Superior temporal gyrus (tissue), 1 donor: Measurements from ENCODE around the gene PDZD2.

Experiments
- DNase-seq: peaks from one replicate; pipeline ENCODE4 v3.0.0-alpha.2; 2016; ENCODE audit errors: extremely low spot score

The PDZD2 gene

GRCh38 chr5:31866166-31866565, 227.2 kb downstream of the PDZD2 start:
- DNase-seq, result no peak

DNA sequence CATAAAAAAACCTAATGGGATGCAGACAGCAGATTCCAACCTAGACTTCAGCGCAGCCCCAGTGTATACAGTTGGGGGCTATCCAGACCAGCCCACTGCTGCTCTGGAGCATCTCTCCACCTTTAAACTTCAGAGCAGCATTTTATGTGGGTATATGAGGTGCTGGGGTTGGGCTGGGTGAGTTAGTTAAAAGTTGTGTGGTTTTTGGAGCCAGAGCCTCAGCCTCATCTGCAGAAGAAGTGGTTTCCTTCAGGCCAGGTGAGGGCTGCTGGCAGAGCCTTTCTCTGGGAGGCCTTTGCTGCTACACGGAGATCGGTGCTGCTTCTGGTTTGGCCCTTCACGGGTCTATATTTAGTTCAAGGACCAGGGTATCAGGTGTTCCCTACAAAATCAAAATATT, 228.3 kb downstream of the PDZD2 start:
- no peak for DNase-seq

DNA sequence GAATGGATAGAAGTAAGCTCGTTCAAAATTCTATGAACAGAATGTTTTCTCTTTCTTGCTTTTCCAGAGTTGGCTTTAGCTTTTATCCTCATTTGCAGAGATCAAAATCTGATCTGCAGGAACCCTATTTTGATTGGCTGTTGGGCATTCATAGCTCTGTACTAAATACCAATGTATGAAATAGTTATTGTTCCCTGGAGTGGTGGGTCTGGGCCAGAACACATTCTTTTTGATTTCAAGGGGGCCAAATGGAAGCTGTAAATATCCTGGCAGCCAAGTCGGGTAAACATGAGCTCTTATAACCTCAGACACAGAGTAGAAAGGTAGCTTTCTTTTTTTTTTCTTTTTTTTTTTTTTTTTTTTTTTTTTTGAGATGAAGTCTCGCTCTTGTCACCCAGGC, 241.5 kb downstream of the PDZD2 start:
- DNase-seq, result no peak

DNA sequence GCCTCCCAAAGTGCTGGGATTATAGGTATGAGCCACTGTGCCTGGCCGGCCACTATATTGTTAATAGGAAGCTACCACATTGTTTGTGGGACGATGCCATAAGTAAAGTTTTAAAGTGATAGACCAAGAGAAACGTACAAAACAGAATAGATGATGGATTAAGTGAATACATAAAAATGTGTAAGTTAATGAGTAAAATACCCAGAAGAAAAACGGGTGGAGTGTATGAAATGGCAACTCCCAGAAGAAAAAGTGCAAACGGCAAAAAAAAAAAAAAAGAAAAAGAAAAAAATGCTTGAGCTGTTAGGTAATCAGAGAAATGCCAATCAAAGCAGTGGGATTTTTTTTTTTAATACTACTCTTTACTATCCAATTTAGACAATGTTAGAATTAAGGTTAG, 246.0 kb downstream of the PDZD2 start:
- DNase-seq, result no peak

GRCh38 chr5:31886206-31886605, 247.3 kb downstream of the PDZD2 start:
- peak; percentile 77 for DNase-seq

GRCh38 chr5:31887556-31887955, 248.6 kb downstream of the PDZD2 start:
- DNase-seq, result peak; percentile 93

- DNase-seq, result no peak
Measured at GRCh38 chr5:31888564-31888963, 249.6 kb downstream of the PDZD2 start.

- no peak for DNase-seq
Measured at GRCh38 chr5:31889001-31889561, 250.2 kb downstream of the PDZD2 start.

GRCh38 chr5:31890046-31890445, 251.1 kb downstream of the PDZD2 start:
- DNase-seq, result no peak

DNA sequence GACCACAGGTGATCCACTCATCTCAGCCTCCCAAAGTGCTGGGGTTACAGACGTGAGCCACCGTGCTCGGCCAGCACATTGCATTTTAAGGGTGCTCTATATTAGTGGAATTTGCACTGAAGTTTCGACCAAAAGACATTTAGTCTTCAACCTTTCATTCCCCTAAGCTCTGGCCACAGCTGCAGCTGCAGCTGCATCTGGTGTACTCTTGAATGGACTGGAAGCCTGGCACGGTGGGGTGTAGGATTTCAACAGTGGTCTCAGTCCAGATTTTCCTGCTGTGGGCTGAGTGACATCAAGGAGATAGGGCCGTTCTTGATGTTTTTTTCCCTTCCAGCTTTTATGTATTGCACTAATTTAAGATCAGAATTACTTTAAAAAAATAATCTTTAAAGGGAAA, 255.2 kb downstream of the PDZD2 start:
- peak; percentile 35 for DNase-seq

- DNase-seq, result no peak
Measured at GRCh38 chr5:31895199-31895820, 256.4 kb downstream of the PDZD2 start.

DNA sequence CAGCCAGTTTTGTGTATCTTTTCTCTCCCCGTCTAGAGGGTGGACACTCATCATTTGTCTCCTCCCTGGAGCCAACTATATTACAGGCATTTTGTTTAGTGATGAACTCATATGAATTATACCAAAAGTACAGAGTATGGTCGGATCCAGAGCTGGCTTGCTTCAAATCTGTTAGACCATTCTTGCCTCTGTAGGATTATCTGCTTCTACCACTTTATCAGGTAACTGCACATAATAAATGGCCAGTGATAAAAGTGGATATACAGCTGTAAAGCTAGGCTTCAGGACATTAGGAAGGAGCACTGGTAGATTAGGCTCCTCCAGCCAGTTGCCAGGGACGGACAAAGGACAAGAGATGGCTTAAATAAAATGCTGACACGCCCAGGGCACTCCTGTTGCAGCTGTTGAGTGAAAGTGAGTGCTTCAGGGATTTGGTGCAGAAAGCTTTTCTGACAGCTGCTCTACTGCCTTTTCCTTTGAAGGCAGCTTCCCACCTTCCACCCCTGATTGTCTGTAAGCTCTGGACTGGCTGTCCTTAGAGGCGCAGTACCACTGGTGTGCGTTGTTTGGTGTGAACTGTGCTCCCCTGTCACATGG, 259.2 kb downstream of the PDZD2 start:
- no peak for DNase-seq

GRCh38 chr5:31900296-31900865, 261.4 kb downstream of the PDZD2 start:
- DNase-seq, result no peak

DNA sequence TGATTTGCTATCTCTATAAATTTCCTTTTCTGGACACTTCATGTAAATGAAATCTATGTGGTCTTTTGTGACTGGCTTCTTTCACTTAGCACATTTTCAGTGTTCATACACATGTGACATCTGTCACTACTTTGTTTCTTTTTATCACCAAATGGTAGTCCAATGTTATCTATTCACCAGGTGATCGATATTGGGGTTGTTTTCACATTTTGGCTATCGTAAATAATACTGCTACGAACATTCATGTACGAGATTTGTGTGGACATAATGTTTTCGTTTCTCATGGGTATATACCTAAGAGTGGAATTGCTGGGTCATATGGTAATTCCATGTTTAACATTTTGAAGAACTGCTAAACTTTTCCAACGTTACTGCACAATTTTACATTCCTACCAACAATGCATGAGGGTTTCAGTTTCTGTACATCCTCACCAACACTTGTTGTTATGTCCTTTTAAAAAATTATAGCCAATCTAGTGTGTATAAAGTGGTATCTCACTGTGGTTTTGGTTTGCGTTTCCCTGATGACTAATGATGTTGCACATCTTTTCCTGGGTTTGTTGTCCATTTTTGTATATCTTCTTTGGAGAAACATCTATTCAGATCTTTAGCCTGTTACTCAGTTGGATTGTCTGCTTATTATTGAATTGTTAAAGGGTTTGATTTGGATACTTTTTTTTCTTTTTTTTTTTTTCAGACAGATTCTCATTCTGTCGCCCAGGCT, 263.0 kb downstream of the PDZD2 start:
- DNase-seq, result no peak

GRCh38 chr5:31908396-31908795, 269.5 kb downstream of the PDZD2 start:
- no peak for DNase-seq

DNA sequence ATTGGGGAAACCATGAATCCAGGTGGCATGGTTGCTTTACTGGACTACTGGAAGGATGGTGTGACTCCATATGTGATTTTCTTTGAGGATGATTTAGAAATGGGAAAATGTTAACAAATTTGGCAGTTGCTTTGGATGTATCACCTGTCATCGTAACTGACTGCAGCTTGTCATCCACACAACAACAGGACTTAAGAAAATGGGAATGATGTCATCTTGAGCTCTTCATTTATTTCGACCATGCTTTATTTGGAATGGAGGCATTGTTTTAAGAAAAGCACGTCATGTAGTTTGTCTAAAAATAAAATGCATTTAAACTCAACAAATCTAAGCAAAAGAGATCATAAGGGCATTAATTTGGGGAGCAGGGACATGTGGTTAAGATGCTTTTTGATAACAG, 270.1 kb downstream of the PDZD2 start:
- no peak for DNase-seq

- peak; percentile 92 for DNase-seq
Measured at GRCh38 chr5:31911291-31912265, 272.6 kb downstream of the PDZD2 start.

DNA sequence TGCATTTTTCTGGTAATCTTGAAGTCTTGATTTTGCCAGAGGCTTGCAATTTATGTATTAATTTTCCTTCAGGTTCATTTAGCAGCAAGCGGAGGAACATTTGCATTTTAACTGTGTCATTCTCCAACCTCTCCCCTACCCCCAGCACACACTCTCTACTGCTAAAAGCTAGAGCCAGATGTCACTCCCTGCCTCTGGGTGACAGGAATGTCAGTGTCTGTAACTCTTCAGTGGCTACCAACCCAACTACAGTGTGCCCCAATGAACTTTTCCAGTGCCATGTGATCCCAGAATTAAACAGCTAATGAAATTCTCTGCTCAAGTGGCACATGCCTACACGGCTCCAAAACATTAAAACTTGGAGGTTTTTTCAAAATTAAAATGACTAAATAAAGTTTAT, 274.9 kb downstream of the PDZD2 start:
- no peak for DNase-seq

DNA sequence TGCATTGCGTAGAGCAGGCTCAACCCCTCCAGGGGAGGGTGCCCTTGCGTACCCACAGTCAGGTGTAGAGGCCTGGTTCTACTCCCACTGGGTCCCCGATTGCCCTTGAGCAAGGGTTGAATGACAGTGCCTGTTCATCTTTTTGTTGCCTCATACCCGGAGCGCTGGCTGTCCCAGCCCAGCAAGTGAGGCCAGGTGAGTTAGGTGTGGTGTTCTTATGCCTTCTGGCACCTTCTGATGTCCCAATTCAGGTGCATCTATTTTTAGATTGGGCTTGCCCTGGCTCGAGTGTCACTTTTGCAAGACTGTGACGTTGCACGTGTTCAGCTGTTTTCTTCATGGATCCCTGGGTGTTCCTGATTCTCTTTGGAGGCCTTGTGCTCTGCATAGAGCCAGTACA, 277.4 kb downstream of the PDZD2 start:
- DNase-seq, result no peak

DNA sequence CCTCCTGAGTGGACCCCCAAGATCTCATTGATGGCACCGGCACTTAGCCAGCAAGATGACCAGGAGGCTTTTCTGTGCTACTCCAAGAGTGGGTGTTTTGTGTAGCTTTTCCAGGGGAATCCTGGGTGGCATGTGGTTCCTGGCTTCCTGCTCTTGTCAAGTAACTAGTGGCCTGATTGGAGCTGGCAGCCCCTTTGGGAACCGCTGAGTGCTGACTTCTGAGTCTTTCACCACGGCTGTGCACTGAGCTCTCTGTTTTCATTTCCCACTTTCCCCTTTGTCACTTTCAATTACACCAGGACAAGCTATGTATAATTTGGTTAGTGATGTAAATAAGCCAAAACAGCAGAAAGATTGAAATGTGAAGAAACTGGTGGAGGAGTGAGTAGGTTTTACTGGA, 279.8 kb downstream of the PDZD2 start:
- DNase-seq, result no peak

- DNase-seq, result no peak
Measured at GRCh38 chr5:31921852-31922305, 282.9 kb downstream of the PDZD2 start.
